DMS153 treated with DMSO at 0.1 percent for 48 hours (cell line): ENCODE measurements around the gene SCNN1G.
"Not testable (repeated sequence)": the region's sequence is repeated elsewhere in the genome, so short reads cannot be mapped to it uniquely, and the experiment has no call there.

Experiments
- DNase-seq: peaks from one replicate; lab custom pipeline; 2025; ENCODE audit not compliant: unreplicated experiment; lab: John Stamatoyannopoulos, UW

SCNN1G gene

DNA sequence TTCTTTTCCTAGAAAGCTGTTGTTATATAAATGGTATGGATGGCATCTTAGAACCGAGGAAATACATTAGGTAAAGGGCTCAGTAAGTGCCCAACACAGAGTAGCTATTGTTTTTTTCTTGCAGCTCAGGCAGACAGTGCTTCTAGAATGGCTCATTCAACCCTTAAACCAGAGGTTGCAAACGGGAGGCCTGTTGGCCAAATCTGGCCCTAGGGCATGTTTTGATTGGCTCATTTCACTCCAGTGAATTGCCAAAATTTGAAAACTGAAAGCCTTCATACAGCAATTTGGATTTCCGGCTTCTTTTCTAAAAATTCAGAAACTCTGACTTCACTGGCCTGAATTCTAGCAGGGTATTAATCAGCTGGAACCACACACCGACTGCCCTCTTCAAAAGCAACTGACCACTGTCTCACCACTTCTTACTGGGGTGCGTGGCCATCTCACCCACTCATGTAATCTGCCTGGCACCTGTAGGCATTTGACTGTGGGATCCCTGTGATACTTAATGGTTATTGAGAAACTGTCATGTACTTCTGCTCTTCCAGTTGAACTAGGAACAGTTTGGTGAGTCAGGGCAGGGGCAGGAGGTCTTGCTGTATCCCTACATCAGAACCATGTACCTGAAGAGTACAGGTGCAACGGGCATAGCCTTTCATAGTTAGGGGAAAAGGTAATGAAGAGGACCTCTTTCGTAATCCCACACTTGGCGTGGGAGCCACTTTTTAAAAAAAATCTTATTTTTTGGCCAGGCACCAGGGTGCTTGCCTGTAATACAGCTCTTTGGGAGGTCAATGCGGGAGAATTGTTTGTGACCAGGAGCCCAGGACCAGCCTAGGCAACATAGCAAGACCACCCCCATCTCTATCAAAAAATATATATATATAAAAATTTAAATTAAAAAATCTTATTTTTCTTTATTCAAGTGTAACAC lies 66.0 kb downstream of the SCNN1G start:
- DNase-seq = no peak

DNA sequence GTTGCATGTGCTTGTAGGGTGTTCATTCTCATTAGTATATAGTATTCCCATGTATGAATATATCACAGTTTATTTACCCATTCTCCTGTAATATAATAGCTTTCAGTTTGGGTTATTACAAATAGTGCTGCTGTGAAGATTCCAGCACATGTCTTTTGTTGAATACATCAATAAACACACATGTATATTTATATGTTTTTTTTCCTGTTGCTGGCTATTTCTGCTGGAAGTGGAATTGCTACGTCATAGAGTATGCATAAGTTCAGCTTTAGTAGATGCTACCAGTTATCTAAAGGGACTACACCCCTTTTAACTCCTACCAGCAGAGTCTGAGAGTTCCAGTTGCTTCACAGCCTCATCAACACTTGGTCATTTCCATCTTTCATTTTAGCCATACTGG lies 67.3 kb downstream of the SCNN1G start:
- DNase-seq = no peak

DNA sequence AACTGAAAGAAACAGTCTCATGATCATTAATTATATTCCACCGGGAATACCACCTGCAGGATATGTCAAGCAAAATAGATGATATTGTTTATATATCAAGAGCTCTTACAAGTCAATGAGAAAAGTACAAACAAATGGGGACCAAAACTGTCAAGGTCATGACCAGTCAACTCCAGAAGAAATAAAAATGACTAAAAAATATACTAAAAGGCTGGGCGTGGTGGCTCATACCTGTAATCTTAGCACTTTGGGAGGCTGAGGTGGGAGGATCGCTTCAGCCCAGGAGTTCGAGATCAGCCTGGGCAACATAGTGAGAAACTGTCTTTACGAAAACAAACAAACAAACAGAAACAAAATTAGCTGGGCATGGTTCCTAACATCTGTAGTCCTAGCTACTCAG lies 69.8 kb downstream of the SCNN1G start:
- no peak for DNase-seq

DNA sequence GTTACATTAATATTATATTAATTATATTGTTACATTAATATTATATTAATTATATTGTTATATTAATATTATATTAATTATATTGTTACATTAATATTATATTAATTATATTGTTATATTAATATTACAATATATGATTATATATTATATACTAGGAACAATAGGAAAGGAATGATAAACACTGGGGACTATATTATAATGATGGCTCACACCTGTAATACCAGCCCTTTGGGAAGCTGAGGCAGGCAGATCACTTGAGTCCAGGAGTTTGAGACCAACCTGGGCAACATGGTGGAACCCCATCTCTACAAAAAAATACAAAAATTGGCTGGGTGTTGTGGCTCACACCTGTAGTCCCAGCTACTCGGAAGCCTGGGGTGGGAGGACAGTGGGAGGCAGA lies 71.1 kb downstream of the SCNN1G start:
- DNase-seq = not testable (repeated sequence)

DNA sequence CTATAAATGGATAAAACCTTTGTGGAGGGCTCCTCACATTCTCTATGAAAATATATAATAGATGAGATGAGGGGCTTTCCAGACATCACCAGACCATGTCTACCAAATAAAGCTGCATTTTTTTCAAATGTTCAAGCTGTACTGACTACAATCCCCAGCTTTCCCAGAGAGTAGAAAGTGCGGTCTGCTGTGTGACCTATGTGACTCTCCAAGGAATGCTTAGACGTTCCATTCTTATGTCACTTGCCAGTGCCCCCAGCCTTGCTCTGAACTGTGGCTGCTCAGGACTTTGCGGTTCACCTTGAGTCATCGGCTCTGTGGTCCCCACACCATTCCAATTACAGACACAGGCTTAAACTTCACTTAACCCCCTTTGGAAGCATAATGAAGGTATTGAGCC lies 71.8 kb downstream of the SCNN1G start:
- no peak for DNase-seq

DNA sequence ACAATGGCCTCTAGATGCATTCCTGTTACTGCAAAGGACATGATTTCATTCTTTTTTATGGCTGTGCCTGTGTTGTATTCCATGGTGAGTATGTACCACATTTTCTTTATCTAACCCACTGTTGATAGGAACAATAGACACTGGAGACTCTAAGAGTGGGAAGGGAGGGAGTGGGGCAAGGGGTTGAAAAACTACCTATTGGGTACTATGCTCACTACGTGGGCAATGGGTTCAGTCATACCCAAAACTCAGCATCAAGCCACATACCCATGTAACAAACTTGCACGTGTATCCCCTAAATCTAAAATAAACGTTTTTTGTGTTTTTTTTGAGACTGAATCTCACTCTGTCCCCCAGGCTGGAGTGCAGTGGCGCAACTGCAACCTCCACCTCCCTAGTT lies 72.5 kb downstream of the SCNN1G start:
- no peak for DNase-seq

DNA sequence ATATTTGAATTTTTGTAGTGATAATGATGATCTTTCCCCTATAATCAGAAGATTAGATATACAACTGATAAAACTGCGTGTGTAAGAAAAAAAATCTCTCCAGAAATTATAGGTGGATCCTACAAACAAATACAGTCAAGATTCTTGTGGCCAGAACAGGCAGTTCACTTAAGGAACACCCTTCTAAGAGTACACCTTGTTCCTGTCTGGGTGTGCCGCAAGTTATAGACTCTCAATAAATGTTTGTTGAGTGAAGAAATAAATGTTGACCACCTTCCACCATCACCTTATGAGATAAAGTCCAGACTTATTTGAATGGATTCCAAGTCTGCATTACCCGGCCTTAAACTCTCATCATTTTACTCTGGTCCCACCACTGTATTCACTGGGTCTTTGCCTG lies 73.9 kb downstream of the SCNN1G start:
- DNase-seq = no peak

DNA sequence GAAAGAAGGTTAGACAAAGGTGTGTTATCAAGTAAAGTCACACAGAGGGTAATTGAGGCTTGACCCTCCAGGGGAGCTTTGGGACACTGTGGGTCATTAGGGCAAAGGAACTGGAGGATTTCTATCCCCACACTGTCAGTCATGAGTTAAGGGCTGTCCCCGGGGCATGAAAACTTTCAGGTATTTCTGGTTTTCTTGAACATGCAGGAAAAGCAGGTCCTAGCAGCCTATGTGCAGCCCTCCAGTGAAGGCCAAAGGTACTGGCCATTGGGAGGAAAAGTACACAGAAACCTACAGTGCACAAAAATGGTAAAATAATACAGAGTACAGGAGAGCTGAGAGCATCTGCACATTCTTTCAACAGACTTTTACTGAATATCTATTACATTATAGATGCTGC lies 75.1 kb downstream of the SCNN1G start:
- DNase-seq = no peak

DNA sequence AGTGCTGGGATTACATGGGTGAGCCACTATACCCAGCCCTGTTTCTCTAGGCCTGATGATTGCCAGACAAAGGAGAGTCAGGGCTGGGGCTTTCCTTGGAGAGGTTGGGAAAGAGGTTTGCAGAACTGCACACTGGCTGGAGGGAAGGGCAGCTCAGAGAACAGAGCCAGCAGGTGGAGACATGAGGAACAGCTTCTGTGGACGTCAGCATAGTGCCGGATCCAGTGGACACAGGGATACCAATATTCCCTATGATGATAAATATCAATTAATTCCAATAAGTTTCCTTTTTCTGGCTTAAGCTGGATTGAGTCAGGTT lies 76.3 kb downstream of the SCNN1G start:
- no peak for DNase-seq
